Right lobe of liver (tissue), 6 donors: ENCODE results near the gene OBSCN. TPM values are rescaled to one million over a fixed set of nuclear protein-coding genes. Genes with fewer than 3 reads are reported as not detected.
A peak's percentile ranks its signal among the peaks of the same experiment; 100 is the strongest.

Experiments used
- ATAC-seq, 4 donors: fragments of 200-7000 bp; cut with Tn5 transposase; one replicate each; pipeline ENCODE4 v1.9.1; 2020; ENCODE audit warnings: mild to moderate bottlenecking in 4 of 4, moderate library complexity in 4 of 4
- DNase-seq, 3 donors: peaks; one replicate each; pipeline ENCODE4 v3.0.0-alpha.2; 2020
- H3K27ac ChIP-seq, 3 donors: fragments of 200-600 bp; one replicate each; pipeline ENCODE4 v1.8.0; 2022
- H3K27me3 ChIP-seq, 2 donors: fragments of 200-600 bp; one replicate each; pipeline ENCODE4 v1.8.0; 2022
- H3K36me3 ChIP-seq, 4 donors: fragments of 200-600 bp; sonication (generic) in 1 of 4; one replicate each; pipeline versions ENCODE4 v1.5.1 to v1.8.0; 2017 to 2022; ENCODE audit warnings: control low read depth in 1 of 4
- H3K4me1 ChIP-seq, 4 donors: fragments of 200-600 bp; sonication (generic) in 1 of 4; one replicate each; pipeline versions ENCODE4 v1.5.1 to v1.8.0; 2017 to 2022; ENCODE audit warnings: control low read depth in 1 of 4
- H3K4me3 ChIP-seq, 3 donors: fragments of 200-600 bp; one replicate each; pipeline ENCODE4 v1.8.0; 2022
- H3K9me3 ChIP-seq, 4 donors: fragments of 200-600 bp; sonication (generic) in 1 of 4; one replicate each; pipeline versions ENCODE4 v1.5.1 to v1.8.0; 2017 to 2022; ENCODE audit warnings: control low read depth in 1 of 4
- CTCF ChIP-seq, 4 donors: fragments of 200-600 bp in 3 of 4; fragments of 450-650 bp in 1 of 4; IDR thresholded peaks; one replicate each; pipeline versions ENCODE4 v1.5.1 to v1.8.0; 2016 to 2022; ENCODE audit warnings: antibody characterized with exemption in 4 of 4, mild to moderate bottlenecking in 2 of 4
- POLR2A ChIP-seq: fragments of 450-650 bp; IDR thresholded peaks from one replicate; pipeline ENCODE4 v1.6.1; 2017; ENCODE audit warnings: antibody characterized with exemption, mild to moderate bottlenecking
- WGBS: methylation state at CpG from one replicate; pipeline ENCODE4 v1.1.6; 2018; ENCODE audit warnings: low coverage, low lambda C conversion rate; ENCODE audit not compliant: insufficient coverage; ENCODE audit errors: missing lambda C conversion rate; 5-methylcytosine and 5-hydroxymethylcytosine counted together
- intact Hi-C, 2 donors: fragments of 100-400 bp; cut with DNase I; formaldehyde crosslinking; loops; one replicate each; pipeline versions ENCODE4 v1.11.2 to v1.14.1; 2022
- total RNA-seq, 6 experiments: library from RNA; depleted of rRNA in 2 of 6; stranded (reverse); fragments of >200 nt in 2 of 6; fragmentation: NEBNext Ultra II Directional in 3 of 6; extraction: Animal tissue kit (Norgen Biotek cat#: 25700) in 3 of 6; gene quantifications; one replicate each; pipeline versions ENCODE4 v1.1.0 to v1.2.4, GENCODE V29; 2016 to 2023
- donor health status: DM: no; HTN: yes; CAD: no.
- donor health status: DM: no; HTN: no; CAD: no.
- donor health status: DM: no; HTN: no; CAD: no.
- donor health status: DM: no; HTN: yes; CAD: no.
- donor health status: DM: no; HTN: yes; CAD: no.

OBSCN gene
- total RNA-seq, 6 experiments from 2014 or later, result 0.43 to 3.5 (median 2.0) TPM

GRCh38 chr1:228396770-228397662 is 189.2 kb downstream of the OBSCN start:
- no peaks in the 10 kb centered on the region for H3K27me3 ChIP-seq
- H3K4me3 ChIP-seq, result no peak overlapping the region
- TF ChIP-seq POLR2A (no peak), CTCF (IDR thresholded peaks at IDR 0.05) (no peak)
- H3K4me1 ChIP-seq, result no peaks in the 10 kb centered on the region
- intact Hi-C loops, result no loop called here
- H3K36me3 ChIP-seq, result peaks cover 0 to 39% (median 2%) of the 10 kb centered on the region in 4 donors
- no peak overlapping the region for H3K27ac ChIP-seq
- ATAC-seq (no peak), DNase-seq (peak in 2 of 3 donors; percentile 12 to 43)
- no peaks in the 10 kb centered on the region for H3K9me3 ChIP-seq
- WGBS, result 100% methylated on average over 5 of the region's 21 CpGs

GRCh38 chr1:228397966-228398365 is 190.1 kb downstream of the OBSCN start:
- H3K27me3 ChIP-seq, result no peaks in the 10 kb centered on the region
- H3K36me3 ChIP-seq, result peaks cover 0 to 39% (median 2%) of the 10 kb centered on the region in 4 donors
- WGBS, result no CpG with 5 or more reads among the region's 6 CpGs
- TF ChIP-seq CTCF (IDR thresholded peaks at IDR 0.05), result no peak
- TF ChIP-seq POLR2A, result no peak
- H3K9me3 ChIP-seq, result no peaks in the 10 kb centered on the region
- H3K27ac ChIP-seq, result no peak overlapping the region
- no peak overlapping the region for H3K4me3 ChIP-seq
- intact Hi-C loops, result no loop called here
- DNase-seq (peak in 1 of 3 donors; percentile 13), ATAC-seq (no peak)
- H3K4me1 ChIP-seq, result no peaks in the 10 kb centered on the region

- H3K36me3 ChIP-seq, result peaks cover 0 to 39% (median 2%) of the 10 kb centered on the region in 4 donors
- intact Hi-C loops, result no loop called here
- no CpG with 5 or more reads among the region's 12 CpGs for WGBS
- TF ChIP-seq CTCF (IDR thresholded peaks at IDR 0.05) (no peak), POLR2A (no peak)
- ATAC-seq (no peak), DNase-seq (peak in 1 of 3 donors; percentile 33)
- no peaks in the 10 kb centered on the region for H3K4me1 ChIP-seq
- H3K27me3 ChIP-seq, result no peaks in the 10 kb centered on the region
- no peak overlapping the region for H3K4me3 ChIP-seq
- no peak overlapping the region for H3K27ac ChIP-seq
- no peaks in the 10 kb centered on the region for H3K9me3 ChIP-seq
Observed at GRCh38 chr1:228398741-228399461, 191.1 kb downstream of the OBSCN start.

GRCh38 chr1:228399531-228400236 is 191.8 kb downstream of the OBSCN start:
- H3K36me3 ChIP-seq, result peaks cover 0 to 34% (median under 1%) of the 10 kb centered on the region in 4 donors

More at GRCh38 chr1:228399531-228400236, 191.8 kb downstream of the OBSCN start:
- intact Hi-C loops, result no loop called here
- no peak overlapping the region for H3K4me3 ChIP-seq
- H3K9me3 ChIP-seq, result no peaks in the 10 kb centered on the region
- ATAC-seq (no peak), DNase-seq (peak in 1 of 3 donors; percentile 19)
- H3K27me3 ChIP-seq, result no peaks in the 10 kb centered on the region
- no peak overlapping the region for H3K27ac ChIP-seq
- 92% methylated on average over 12 of the region's 14 CpGs for WGBS
- no peak for TF ChIP-seq CTCF (IDR thresholded peaks at IDR 0.05)
- TF ChIP-seq POLR2A, result no peak
- H3K4me1 ChIP-seq, result peaks cover 0 to 1% (median 0%) of the 10 kb centered on the region in 4 donors
